OCI-LY3 (cell line): ENCODE data around the gene EIPR1.

ENCODE experiments used
- H2AFZ ChIP-seq: fragments of 200-600, 300-600 bp; shearing (Covaris generic); 2 replicates; pipeline ENCODE4 v1.6.0; 2014; ENCODE audit warnings: antibody characterized with exemption, low read depth, low read length
- H3K27ac ChIP-seq: fragments of 200-600, 300-600 bp; sonication (generic); 2 replicates; pipeline ENCODE4 v1.5.1; 2014; ENCODE audit warnings: mild to moderate bottlenecking, low read length, moderate library complexity, mixed read lengths
- H3K27me3 ChIP-seq: fragments of 200-600, 300-600 bp; sonication (generic); 2 replicates; pipeline ENCODE4 v1.6.1; 2014; ENCODE audit warnings: low read depth, low read length, mixed read lengths
- H3K36me3 ChIP-seq: fragments of 200-600, 300-600 bp; sonication (generic); replicated peaks from 2 replicates; pipeline ENCODE3; 2014; ENCODE audit warnings: low read depth, low read length, mixed read lengths
- H3K4me1 ChIP-seq: fragments of 300-600, 200-600 bp; sonication (generic); 2 replicates; pipeline ENCODE4 v1.6.1; 2014; ENCODE audit warnings: low read length, mixed read lengths
- H3K4me2 ChIP-seq: fragments of 200-600, 300-600 bp; sonication (generic); 2 replicates; pipeline ENCODE4 v1.6.1; 2014; ENCODE audit warnings: low read length, mixed read lengths
- H3K4me3 ChIP-seq: fragments of 300-600, 200-600 bp; sonication (generic); 2 replicates; pipeline ENCODE4 v1.5.1; 2014; ENCODE audit warnings: antibody characterized with exemption, mild to moderate bottlenecking, low read length, moderate library complexity
- H3K79me2 ChIP-seq: fragments of 300-600, 200-600 bp; shearing (Covaris generic); 2 replicates; pipeline ENCODE4 v1.6.1; 2014; ENCODE audit warnings: mild to moderate bottlenecking, low read length, mixed read lengths
- H3K9ac ChIP-seq: fragments of 300-600, 200-600 bp; shearing (Covaris generic); 2 replicates; pipeline ENCODE4 v1.6.0; 2014; ENCODE audit warnings: mild to moderate bottlenecking, low read length, moderate library complexity
- H3K9me3 ChIP-seq: fragments of 200-600, 300-600 bp; shearing (Covaris generic); 2 replicates; pipeline ENCODE4 v1.6.1; 2014; ENCODE audit warnings: low read length, mixed read lengths; ENCODE audit not compliant: insufficient read depth
- H4K20me1 ChIP-seq: fragments of 200-600, 300-600 bp; sonication (generic); 2 replicates; pipeline ENCODE4 v1.6.1; 2016; ENCODE audit warnings: low read length, mixed read lengths; ENCODE audit not compliant: insufficient read depth
- EZH2phosphoT487 ChIP-seq: fragments of 200-600 bp; shearing (Covaris generic); IDR thresholded peaks from 2 replicates; pipeline ENCODE4 v1.6.1; 2018; ENCODE audit warnings: antibody characterized with exemption, mixed run types, low read depth
- TF ChIP-seq, protein P1 (sequence below): fragments of 200-600, 300-600 bp; sonication (generic); IDR thresholded peaks from 2 replicates; pipeline ENCODE4 v1.5.1; 2014; ENCODE audit warnings: antibody characterized with exemption, low read length, low read depth

Gene EIPR1

DNA sequence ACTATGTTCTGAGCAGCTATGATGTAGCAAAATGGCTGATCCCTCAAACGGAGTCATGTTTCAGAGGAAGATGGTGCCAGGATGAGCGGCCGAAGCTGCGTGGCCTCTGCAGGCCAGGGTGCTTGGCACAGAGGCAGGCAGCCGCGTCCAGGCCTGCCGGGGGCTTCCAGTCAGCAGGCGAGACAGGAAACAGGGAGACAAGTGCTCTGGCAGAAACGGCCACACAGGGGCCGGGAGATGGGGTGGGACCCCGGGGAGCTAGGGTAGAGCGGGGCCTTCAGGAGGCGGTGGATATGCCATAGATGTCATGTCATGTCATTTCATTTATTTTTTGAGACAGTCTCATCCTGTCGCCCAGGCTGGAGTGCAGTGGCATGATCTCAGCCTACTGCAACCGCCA lies 50.7 kb downstream of the EIPR1 start:
- H3K27me3 ChIP-seq: no peaks in the 10 kb centered on the region
- H3K36me3 ChIP-seq: peaks cover 12% of the 10 kb centered on the region
- no peak for TF ChIP-seq EZH2phosphoT487
- TF ChIP-seq, protein P1, sequence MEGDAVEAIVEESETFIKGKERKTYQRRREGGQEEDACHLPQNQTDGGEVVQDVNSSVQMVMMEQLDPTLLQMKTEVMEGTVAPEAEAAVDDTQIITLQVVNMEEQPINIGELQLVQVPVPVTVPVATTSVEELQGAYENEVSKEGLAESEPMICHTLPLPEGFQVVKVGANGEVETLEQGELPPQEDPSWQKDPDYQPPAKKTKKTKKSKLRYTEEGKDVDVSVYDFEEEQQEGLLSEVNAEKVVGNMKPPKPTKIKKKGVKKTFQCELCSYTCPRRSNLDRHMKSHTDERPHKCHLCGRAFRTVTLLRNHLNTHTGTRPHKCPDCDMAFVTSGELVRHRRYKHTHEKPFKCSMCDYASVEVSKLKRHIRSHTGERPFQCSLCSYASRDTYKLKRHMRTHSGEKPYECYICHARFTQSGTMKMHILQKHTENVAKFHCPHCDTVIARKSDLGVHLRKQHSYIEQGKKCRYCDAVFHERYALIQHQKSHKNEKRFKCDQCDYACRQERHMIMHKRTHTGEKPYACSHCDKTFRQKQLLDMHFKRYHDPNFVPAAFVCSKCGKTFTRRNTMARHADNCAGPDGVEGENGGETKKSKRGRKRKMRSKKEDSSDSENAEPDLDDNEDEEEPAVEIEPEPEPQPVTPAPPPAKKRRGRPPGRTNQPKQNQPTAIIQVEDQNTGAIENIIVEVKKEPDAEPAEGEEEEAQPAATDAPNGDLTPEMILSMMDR: no peak

DNA sequence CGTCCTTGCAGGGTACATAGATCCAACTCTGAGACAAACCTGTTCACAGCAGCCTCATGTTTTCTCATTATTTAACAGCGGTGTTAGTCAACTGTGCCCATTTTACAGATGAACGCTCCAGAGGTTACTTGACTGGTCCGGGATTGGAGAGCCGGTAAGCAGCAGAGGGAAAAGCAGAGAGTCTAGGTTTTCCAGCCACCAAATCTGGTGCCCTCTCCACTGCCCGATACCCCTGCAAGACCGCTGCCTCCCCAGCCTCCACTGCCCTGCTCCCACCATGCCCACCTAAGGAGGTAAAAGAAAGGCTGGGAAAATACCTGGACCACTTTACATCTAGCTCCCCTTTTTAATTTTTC lies 51.5 kb downstream of the EIPR1 start:
- Histone ChIP-seq H3K79me2 (peaks cover 13% of the 10 kb centered on the region), H3K4me3 (no peak overlapping the region), H4K20me1 (no peaks in the 10 kb centered on the region), H3K27me3 (no peaks in the 10 kb centered on the region), H3K4me1 (no peaks in the 10 kb centered on the region), H2AFZ (no peak overlapping the region), H3K36me3 (peaks cover 12% of the 10 kb centered on the region), H3K9ac (no peak overlapping the region), H3K27ac (no peak overlapping the region), H3K4me2 (no peak overlapping the region), H3K9me3 (no peaks in the 10 kb centered on the region)
- no peak for TF ChIP-seq EZH2phosphoT487
- TF ChIP-seq, protein P1: no peak

More for the DNA sequence above, 50.7 kb downstream of the EIPR1 start:
- Histone ChIP-seq H2AFZ (no peak overlapping the region), H3K4me3 (no peak overlapping the region), H3K9me3 (no peaks in the 10 kb centered on the region), H3K4me2 (no peak overlapping the region), H3K9ac (no peak overlapping the region), H3K4me1 (no peaks in the 10 kb centered on the region), H3K27ac (no peak overlapping the region), H3K79me2 (peaks cover 13% of the 10 kb centered on the region), H4K20me1 (no peaks in the 10 kb centered on the region)

DNA sequence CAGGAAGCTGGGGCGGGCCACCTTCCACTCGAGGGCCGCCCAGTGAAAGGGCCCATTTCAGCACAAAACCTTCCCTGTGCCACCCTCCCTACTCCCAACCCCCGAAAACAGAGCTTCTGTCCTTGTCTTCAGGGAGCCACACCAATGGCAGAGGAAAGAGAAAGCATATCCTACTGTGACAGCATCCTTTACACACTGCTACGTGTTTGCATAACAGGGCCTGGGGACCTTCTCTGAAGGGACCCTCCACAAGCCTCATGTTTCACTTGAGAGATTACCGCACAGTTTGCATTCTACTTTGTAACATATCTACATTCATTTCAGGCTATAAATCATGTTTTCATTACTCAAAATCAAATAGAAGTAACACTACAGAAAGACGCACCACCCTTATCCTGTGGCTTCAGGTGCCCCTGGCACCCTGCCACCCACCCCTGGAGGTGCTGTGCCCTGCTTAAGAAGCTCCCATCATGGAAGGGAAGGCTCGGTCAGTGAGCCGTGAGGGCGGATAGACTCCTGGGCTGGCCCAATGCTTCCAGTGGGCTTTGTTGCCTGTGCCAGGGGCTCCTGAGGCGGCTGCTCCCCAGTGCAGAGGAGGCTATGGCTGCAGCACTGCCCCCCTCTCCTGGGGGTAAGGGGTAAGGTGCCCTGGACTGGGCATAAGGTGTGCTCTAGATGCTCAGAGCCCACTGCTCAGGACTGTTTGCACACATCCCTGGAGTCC lies 52.0 kb downstream of the EIPR1 start:
- Histone ChIP-seq H3K4me3 (no peak overlapping the region), H4K20me1 (no peaks in the 10 kb centered on the region), H2AFZ (no peak overlapping the region), H3K27me3 (no peaks in the 10 kb centered on the region), H3K27ac (no peak overlapping the region), H3K9me3 (no peaks in the 10 kb centered on the region), H3K9ac (no peak overlapping the region), H3K4me1 (no peaks in the 10 kb centered on the region), H3K36me3 (peaks cover 8% of the 10 kb centered on the region), H3K4me2 (no peak overlapping the region), H3K79me2 (peaks cover 13% of the 10 kb centered on the region)
- TF ChIP-seq, protein P1: no peak
- TF ChIP-seq EZH2phosphoT487: no peak

DNA sequence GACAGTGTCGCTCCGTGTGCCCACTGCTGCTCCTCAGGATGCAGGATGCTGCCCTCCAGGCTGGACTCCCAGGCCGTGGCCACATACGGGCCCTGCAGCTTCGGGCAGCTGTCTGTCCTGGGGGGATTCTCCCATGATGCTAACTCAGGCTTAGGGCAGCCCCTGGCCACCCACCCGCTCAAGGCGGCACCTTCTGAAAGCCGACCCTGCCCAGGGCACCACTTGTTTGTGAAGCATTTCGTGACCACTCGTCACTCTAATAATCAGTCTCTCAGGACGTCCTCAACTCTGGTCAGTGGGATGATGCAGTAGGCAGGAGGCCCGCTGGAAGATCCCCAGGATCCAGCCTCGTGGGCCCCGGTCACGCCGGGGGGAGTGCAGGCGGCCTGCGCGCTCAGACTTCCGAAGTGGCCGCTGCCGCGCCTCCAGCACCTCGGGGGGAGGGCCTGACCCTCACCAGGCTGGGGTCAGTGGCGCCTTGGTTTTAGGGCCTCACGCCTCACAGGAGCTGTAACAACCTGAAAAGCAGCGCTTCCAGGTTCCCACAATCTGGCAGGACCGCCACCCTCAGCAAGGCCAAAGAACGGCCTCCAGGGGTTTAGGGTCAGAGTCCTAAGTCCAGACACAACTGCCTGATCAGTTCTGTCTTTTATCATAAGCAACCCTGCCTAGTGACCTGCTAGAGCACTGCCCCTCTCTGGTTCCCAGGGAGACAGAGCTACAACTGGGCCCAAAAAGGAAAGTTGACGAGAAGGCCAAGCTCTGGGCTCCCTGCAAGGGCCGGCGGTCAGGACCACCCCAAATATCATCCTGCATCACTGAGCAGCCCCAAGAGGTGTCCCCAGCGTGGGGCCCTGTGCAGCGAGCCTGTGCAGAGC lies 53.0 kb downstream of the EIPR1 start:
- Histone ChIP-seq H2AFZ (no peak overlapping the region), H3K27ac (no peak overlapping the region), H4K20me1 (no peaks in the 10 kb centered on the region), H3K9me3 (no peaks in the 10 kb centered on the region), H3K4me1 (no peaks in the 10 kb centered on the region), H3K9ac (no peak overlapping the region), H3K27me3 (no peaks in the 10 kb centered on the region), H3K4me2 (no peak overlapping the region), H3K4me3 (no peak overlapping the region), H3K79me2 (peaks cover 9% of the 10 kb centered on the region), H3K36me3 (peaks cover 2% of the 10 kb centered on the region)
- no peak for TF ChIP-seq EZH2phosphoT487
- TF ChIP-seq, protein P1: no peak
